Ascending aorta (tissue), 2 donors: ENCODE data around the gene FMN1. TPM values are rescaled to one million over a fixed set of nuclear protein-coding genes. Genes with fewer than 3 reads are reported as not detected.

ENCODE experiments used
- DNase-seq, 2 donors: peaks; one replicate each; pipeline ENCODE4 v3.0.0-alpha.2; 2019; ENCODE audit warnings: low spot score in 2 of 2
- H3K27ac ChIP-seq, 2 donors: fragments of 200-600 bp; sonication (generic); one replicate each; pipeline ENCODE4 v1.5.1; 2016 to 2017; ENCODE audit warnings: mild to moderate bottlenecking in 1 of 2
- H3K27me3 ChIP-seq: fragments of 200-600 bp; sonication (generic); one replicate; pipeline ENCODE4 v1.5.1; 2017
- H3K36me3 ChIP-seq, 2 donors: fragments of 200-600 bp; sonication (generic); one replicate each; pipeline ENCODE4 v1.5.1; 2016
- H3K4me1 ChIP-seq, 2 donors: fragments of 200-600 bp; sonication (generic); one replicate each; pipeline ENCODE4 v1.5.1; 2016 to 2017; ENCODE audit warnings: mild to moderate bottlenecking in 1 of 2
- H3K4me3 ChIP-seq, 2 donors: fragments of 200-600 bp; sonication (generic); one replicate each; pipeline ENCODE4 v1.5.1; 2016 to 2017; ENCODE audit warnings: mild to moderate bottlenecking in 1 of 2
- H3K9me3 ChIP-seq, 2 donors: fragments of 200-600 bp; sonication (generic); one replicate each; pipeline ENCODE4 v1.5.1; 2016
- intact Hi-C: fragments of 100-400 bp; cut with DNase I; formaldehyde crosslinking; loops from one replicate; pipeline ENCODE4 v1.15.1; 2023
- total RNA-seq: library from RNA; depleted of rRNA; stranded (reverse); fragments of >200 nt; gene quantifications from one replicate; pipeline ENCODE4 v1.1.0, GENCODE V29; 2016
- TF ChIP-seq, protein P1 (sequence below), 3 experiments: fragments of 200-600 bp in 2 of 3; fragments of 450-650 bp in 1 of 3; sonication (generic) in 2 of 3; IDR thresholded peaks; one replicate each; pipeline ENCODE4 v1.5.1; 2016 to 2019; ENCODE audit warnings: antibody characterized with exemption in 3 of 3, mild to moderate bottlenecking in 1 of 3, moderate library complexity in 1 of 3

Gene FMN1
- total RNA-seq, 1 donor from 2014 or later: 4.3 TPM

DNA sequence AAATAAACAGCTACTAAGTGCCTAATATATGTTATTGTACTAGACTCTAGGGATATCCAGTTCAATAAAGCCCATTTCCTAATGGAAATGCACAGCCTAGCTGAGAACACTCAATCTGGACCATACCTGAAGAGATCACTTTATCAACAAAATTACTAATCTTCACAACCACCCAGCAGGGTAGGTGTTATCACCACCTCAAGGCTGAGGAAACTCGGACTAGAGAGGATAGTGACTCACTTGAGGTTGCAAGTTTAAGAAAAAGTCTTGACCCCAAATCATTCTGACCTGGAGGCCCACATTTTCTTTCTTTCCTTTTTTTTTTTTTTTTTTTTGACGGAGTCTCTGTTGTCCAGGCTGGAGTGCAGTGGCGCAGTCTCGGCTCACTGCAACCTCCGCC is 3.1 kb upstream of the FMN1 start:
- no peak for DNase-seq
- Histone ChIP-seq H3K36me3 (no peaks in the 10 kb centered on the region), H3K4me3 (no peak overlapping the region), H3K4me1 (peaks cover 0 to 3% of the 10 kb centered on the region in 2 donors), H3K27me3 (no peaks in the 10 kb centered on the region), H3K27ac (no peak overlapping the region), H3K9me3 (no peaks in the 10 kb centered on the region)
- intact Hi-C loops: no loop called here
- TF ChIP-seq, protein P1, sequence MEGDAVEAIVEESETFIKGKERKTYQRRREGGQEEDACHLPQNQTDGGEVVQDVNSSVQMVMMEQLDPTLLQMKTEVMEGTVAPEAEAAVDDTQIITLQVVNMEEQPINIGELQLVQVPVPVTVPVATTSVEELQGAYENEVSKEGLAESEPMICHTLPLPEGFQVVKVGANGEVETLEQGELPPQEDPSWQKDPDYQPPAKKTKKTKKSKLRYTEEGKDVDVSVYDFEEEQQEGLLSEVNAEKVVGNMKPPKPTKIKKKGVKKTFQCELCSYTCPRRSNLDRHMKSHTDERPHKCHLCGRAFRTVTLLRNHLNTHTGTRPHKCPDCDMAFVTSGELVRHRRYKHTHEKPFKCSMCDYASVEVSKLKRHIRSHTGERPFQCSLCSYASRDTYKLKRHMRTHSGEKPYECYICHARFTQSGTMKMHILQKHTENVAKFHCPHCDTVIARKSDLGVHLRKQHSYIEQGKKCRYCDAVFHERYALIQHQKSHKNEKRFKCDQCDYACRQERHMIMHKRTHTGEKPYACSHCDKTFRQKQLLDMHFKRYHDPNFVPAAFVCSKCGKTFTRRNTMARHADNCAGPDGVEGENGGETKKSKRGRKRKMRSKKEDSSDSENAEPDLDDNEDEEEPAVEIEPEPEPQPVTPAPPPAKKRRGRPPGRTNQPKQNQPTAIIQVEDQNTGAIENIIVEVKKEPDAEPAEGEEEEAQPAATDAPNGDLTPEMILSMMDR (IDR thresholded peaks at IDR 0.05): no peak

DNA sequence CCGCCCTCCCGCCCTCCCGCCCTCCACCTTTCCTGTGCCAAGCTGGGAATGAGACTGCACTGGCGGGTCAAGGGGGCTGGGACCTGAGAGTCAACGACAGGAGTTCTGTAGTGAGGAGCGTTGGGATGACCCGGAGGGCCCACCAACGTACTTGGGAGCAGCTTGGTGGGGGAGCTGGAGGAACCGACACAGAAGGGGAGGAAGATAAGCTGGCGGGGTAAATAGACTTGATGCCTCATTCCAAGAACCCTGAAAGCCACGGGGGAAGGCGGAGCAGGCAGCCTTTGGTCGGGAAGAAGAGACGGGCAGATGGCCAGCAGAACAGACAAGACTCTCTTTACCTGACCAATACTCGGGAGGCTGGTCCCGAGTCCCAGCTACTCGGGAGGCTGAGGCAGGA is 277 bp downstream of the FMN1 start:
- no peaks in the 10 kb centered on the region for H3K36me3 ChIP-seq
- no peaks in the 10 kb centered on the region for H3K9me3 ChIP-seq
- TF ChIP-seq, protein P1 (IDR thresholded peaks at IDR 0.05): no peak
- no peak overlapping the region for H3K27ac ChIP-seq
- DNase-seq: no peak
- H3K27me3 ChIP-seq: no peaks in the 10 kb centered on the region
- H3K4me1 ChIP-seq: peaks cover 0 to 3% of the 10 kb centered on the region in 2 donors
- H3K4me3 ChIP-seq: peak overlapping the region; percentile 55 to 60
- intact Hi-C loops: no loop called here

DNA sequence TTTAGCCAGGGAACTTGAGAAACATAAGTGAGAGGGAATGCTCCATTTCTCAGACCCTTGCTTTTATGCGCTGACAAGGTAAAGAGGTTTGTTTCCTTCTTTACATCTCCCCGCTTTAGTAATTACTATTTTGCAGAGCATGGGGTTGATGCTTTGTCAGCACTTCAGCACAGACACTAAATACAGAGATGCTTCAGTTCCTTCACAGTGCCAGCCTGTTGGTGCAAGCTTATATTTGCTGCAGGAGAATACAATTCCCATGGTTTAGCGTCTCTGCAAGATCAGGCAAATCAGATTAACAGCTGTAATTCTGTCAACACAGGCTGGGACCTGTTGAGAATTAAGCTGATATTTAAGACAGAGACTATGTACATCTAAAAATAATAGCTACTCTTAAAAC is 2.9 kb downstream of the FMN1 start:
- Histone ChIP-seq H3K9me3 (no peaks in the 10 kb centered on the region), H3K27ac (no peak overlapping the region), H3K36me3 (no peaks in the 10 kb centered on the region), H3K27me3 (no peaks in the 10 kb centered on the region), H3K4me1 (peaks cover 0 to 3% of the 10 kb centered on the region in 2 donors), H3K4me3 (no peak overlapping the region)
- no peak for DNase-seq
- TF ChIP-seq, protein P1 (IDR thresholded peaks at IDR 0.05): no peak
- intact Hi-C loops: no loop called here

DNA sequence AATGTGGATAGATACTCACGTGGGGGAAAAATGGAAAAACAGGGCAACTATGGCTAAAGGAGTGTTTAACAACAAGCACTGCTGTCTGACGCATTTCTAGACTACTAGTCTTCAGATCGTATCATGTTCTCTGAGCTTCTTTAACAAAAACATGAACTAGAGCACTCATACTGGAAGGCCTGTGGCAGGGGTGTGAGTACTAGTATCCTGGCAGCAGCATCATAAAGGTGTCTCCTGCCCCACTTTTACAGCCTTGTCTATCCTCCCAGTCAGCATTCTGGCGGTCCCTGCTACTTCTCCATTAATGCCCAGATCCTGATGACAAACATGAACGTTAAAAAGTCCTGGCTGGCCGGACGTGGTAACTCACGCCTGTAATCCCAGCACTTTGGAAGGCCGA is 4.0 kb downstream of the FMN1 start:
- Histone ChIP-seq H3K4me1 (peaks cover 0 to 3% of the 10 kb centered on the region in 2 donors), H3K27ac (no peak overlapping the region), H3K27me3 (no peaks in the 10 kb centered on the region), H3K9me3 (no peaks in the 10 kb centered on the region), H3K36me3 (no peaks in the 10 kb centered on the region), H3K4me3 (no peak overlapping the region)
- TF ChIP-seq, protein P1 (IDR thresholded peaks at IDR 0.05): no peak
- no peak for DNase-seq
- intact Hi-C loops: no loop called here

DNA sequence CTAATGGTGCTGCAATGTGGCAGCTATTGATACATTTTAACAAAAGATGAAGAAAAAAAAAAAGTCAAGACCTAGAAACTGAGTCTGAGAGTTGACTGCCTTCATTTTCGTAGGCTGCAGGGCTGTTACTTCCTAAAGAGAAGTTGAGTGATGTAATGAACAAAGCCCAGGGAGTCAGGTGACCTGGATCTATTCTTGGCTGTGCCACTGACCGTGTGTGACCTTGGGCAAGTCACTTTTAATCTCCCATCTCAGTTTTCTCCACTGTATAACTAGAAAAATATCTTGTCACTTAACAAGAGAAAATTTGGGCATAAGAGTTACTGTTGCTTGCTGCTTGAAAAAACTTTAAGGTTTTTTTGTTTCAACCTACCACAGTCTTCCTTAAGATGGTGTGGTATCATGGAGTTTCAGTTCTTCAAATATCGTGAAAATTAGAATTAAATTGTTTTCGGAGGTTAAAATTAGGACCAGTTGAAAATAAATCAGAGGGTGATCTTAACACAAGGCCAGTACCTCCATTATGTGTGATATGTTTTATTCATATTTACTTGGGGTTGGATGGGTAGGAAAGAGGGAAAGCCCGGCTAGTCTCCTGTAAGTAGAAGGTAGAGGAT is 5.8 kb downstream of the FMN1 start:
- H3K36me3 ChIP-seq: no peaks in the 10 kb centered on the region
- intact Hi-C loops: no loop called here
- H3K4me1 ChIP-seq: no peaks in the 10 kb centered on the region
- no peak overlapping the region for H3K4me3 ChIP-seq
- no peak for DNase-seq
- TF ChIP-seq, protein P1 (IDR thresholded peaks at IDR 0.05): no peak
- no peaks in the 10 kb centered on the region for H3K9me3 ChIP-seq
- no peak overlapping the region for H3K27ac ChIP-seq
- no peaks in the 10 kb centered on the region for H3K27me3 ChIP-seq

DNA sequence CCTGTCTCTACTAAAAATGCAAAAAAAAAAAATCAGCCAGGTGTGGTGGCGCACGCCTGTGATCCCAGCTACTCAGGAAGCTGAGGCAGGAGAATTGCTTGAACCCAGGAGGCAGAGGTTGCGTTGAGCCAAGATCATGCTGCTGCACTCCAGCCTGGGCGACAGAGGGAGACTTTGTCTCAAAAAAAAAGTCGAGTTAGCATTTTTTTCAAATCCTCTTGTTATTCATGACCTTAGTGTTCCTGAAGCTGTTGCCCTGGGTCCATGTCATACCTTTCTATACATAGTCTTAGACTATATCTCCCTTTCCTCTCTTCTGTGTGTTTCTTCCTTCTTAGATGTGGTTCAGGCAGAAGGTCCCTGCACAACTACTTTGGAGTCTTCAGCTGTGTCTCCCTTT is 6.4 kb downstream of the FMN1 start:
- Histone ChIP-seq H3K27me3 (no peaks in the 10 kb centered on the region), H3K9me3 (no peaks in the 10 kb centered on the region), H3K4me3 (no peak overlapping the region), H3K27ac (no peak overlapping the region), H3K36me3 (no peaks in the 10 kb centered on the region), H3K4me1 (no peaks in the 10 kb centered on the region)
- TF ChIP-seq, protein P1 (IDR thresholded peaks at IDR 0.05): no peak
- intact Hi-C loops: no loop called here
- DNase-seq: no peak
